Measurements from ENCODE around the gene SEC31B. TPM values are rescaled to one million over a fixed set of nuclear protein-coding genes. Genes with fewer than 3 reads are reported as not detected.

SEC31B gene
- total and polyA plus RNA-seq, 9 of the 15 experiments (the other 6 are each of a cell fraction or from before 2014, with no cell fraction given), result 0.91 to 7.0 (median 2.4) TPM

GRCh38 chr10:100508266-100508665, 11.4 kb downstream of the SEC31B start:
- no peak overlapping the region for H3K4me2 ChIP-seq (ENCODE audit: insufficient read depth, low read length)
- no peaks in the 10 kb centered on the region for H3K36me3 ChIP-seq (ENCODE audit: control insufficient read depth, insufficient read depth, low read length)
- FAIRE-seq, result no peak
- no peaks in the 10 kb centered on the region for H3K79me2 ChIP-seq (ENCODE audit: control insufficient read depth, insufficient read depth, low read length)
- TF ChIP-seq PRMT5 (CRISPR knock-in tag; IDR thresholded peaks at IDR 0.05) (no peak), EWSR1 (IDR thresholded peaks at IDR 0.05; ENCODE audit: borderline replicate concordance, low read depth, partially characterized antibody) (no peak), GTF2E2 (tag; IDR thresholded peaks at IDR 0.05) (no peak), NFYB (IDR thresholded peaks at IDR 0.05; ENCODE audit: extremely low read depth, insufficient read length) (no peak), SIRT6 (IDR thresholded peaks at IDR 0.05; ENCODE audit: low read depth, low read length) (no peak), UBTF (IDR thresholded peaks at IDR 0.05; ENCODE audit: borderline replicate concordance in 1 of 2, low read depth in 2 of 2, low read length in 2 of 2) (no peak), MAX (CRISPR knock-in tag; IDR thresholded peaks at IDR 0.05) (no peak), E4F1 (CRISPR knock-in tag; IDR thresholded peaks at IDR 0.05; ENCODE audit: borderline replicate concordance) (no peak), ZNF12 (CRISPR knock-in tag; IDR thresholded peaks at IDR 0.05) (no peak), POLR2B (IDR thresholded peaks at IDR 0.05; ENCODE audit: low read depth, partially characterized antibody) (no peak), MAFK (IDR thresholded peaks at IDR 0.05; ENCODE audit: low read length) (no peak), RCOR1 (IDR thresholded peaks at IDR 0.05; ENCODE audit: borderline replicate concordance in 1 of 2, low read depth in 2 of 2, low read length in 2 of 2) (no peak), ZHX1 (conservative IDR thresholded peaks at IDR 0.05; ENCODE audit: low read length) (no peak), DMBX1 (CRISPR knock-in tag; IDR thresholded peaks at IDR 0.05; ENCODE audit: borderline replicate concordance) (no peak)
- no TSS peak for BruUV-seq (replicated peaks)
- intact Hi-C loops (cut with micrococcal nuclease), result loop anchor here (1.0 to 2.0 kb wide), 2 partner anchors 75 to 165 kb away; no protein-coding TSS in a partner anchor
- no peak overlapping the region for H3K27ac ChIP-seq (ENCODE audit: extremely low read depth, low read depth, low read length)
- peaks cover 0 to 4% of the 10 kb centered on the region in 2 experiments; a peak in 2 of 5 replicates for H3K4me1 ChIP-seq (replicated peaks in 1 of 2; ENCODE audit: control insufficient read depth in 2 of 2, insufficient read depth in 2 of 2, low read length in 2 of 2)
- H3K9me1 ChIP-seq (ENCODE audit: control insufficient read depth, insufficient read depth, low read length), result no peaks in the 10 kb centered on the region
- ATAC-seq, result no peak
- no peak overlapping the region for H3K4me3 ChIP-seq
- CTCF ChIA-PET (ENCODE audit: low intra/inter-chr PET ratio), result interaction anchor here (0.6 to 3.7 kb wide), 4 partner anchors 74 to 217 kb away, joined by 3 to 44 read pairs (median 6); no protein-coding TSS in a partner anchor
- 0% methylated on average over 1 of the region's 1 CpG for WGBS (ENCODE audit: insufficient coverage, low coverage, missing lambda C conversion rate)
- no peaks in the 10 kb centered on the region for H3K9me3 ChIP-seq (replicated peaks; ENCODE audit: control insufficient read depth, insufficient read depth, low read depth, low read length)
- no peak overlapping the region for H2AFZ ChIP-seq (ENCODE audit: low read depth, low read length)
- no peaks in the 10 kb centered on the region for H3K27me3 ChIP-seq (ENCODE audit: control insufficient read depth in 2 of 2, insufficient read depth in 2 of 2, low read length in 2 of 2)
- POLR2A ChIA-PET, result interaction anchor here (0.8 kb wide), 1 partner anchor 633 kb away, joined by 3 read pairs; no protein-coding TSS in a partner anchor
- no peak overlapping the region for H3K9ac ChIP-seq (ENCODE audit: insufficient read depth in 1 of 2, low read depth in 2 of 2, low read length in 2 of 2)
- DNase-seq (ENCODE audit: extremely low read depth in 1 of 4, low spot score in 3 of 4), result no peak
- no peaks in the 10 kb centered on the region for H4K20me1 ChIP-seq (replicated peaks; ENCODE audit: control insufficient read depth, insufficient read depth, low read length)
- in situ Hi-C loops (cut with MboI), result loop anchor here (5.0 to 10.0 kb wide), 3 partner anchors 71 to 663 kb away; no protein-coding TSS in a partner anchor
